Heart right ventricle (tissue), 16 donors: ENCODE data around the gene XPNPEP2. TPM values are rescaled to one million over a fixed set of nuclear protein-coding genes. Genes with fewer than 3 reads are reported as not detected.

Experiments used
- ATAC-seq, 8 donors: fragments of 200-7000 bp; cut with Tn5 transposase; one replicate each; pipeline ENCODE4 v1.9.1; 2020; ENCODE audit warnings: mild to moderate bottlenecking in 8 of 8, moderate library complexity in 8 of 8, moderate number of reproducible peaks in 1 of 8
- DNase-seq, 2 donors: peaks; one replicate each; pipeline ENCODE4 v3.0.0-alpha.2; 2020
- H3K27ac ChIP-seq, 10 donors: fragments of 200-600 bp; sonication (generic) in 2 of 10; one replicate each; pipeline versions ENCODE4 v1.5.0 to v1.8.0; 2020 to 2022; ENCODE audit warnings: mild to moderate bottlenecking in 3 of 10
- H3K27me3 ChIP-seq, 7 donors: fragments of 200-600 bp; one replicate each; pipeline ENCODE4 v1.8.0; 2021 to 2022; ENCODE audit warnings: mild to moderate bottlenecking in 2 of 7
- H3K36me3 ChIP-seq, 9 donors: fragments of 200-600 bp; sonication (generic) in 1 of 9; one replicate each; pipeline versions ENCODE4 v1.5.0 to v1.8.0; 2020 to 2022; ENCODE audit warnings: mild to moderate bottlenecking in 2 of 9
- H3K4me1 ChIP-seq, 9 donors: fragments of 200-600 bp; sonication (generic) in 1 of 9; one replicate each; pipeline versions ENCODE4 v1.5.0 to v1.8.0; 2020 to 2022; ENCODE audit warnings: mild to moderate bottlenecking in 4 of 9
- H3K4me3 ChIP-seq, 10 donors: fragments of 200-600 bp; sonication (generic) in 2 of 10; one replicate each; pipeline versions ENCODE4 v1.5.0 to v1.8.0; 2020 to 2022; ENCODE audit warnings: mild to moderate bottlenecking in 7 of 10, moderate library complexity in 2 of 10
- H3K9me3 ChIP-seq, 11 donors: fragments of 200-600 bp in 10 of 11; sonication (generic) in 2 of 11; one replicate each; pipeline versions ENCODE4 v1.5.0 to v1.8.0; 2013 to 2022; ENCODE audit warnings: mild to moderate bottlenecking in 2 of 11, control low read depth in 1 of 11, moderate library complexity in 1 of 11
- WGBS, 2 donors: extraction: QIAGEN DNeasy Blood & Tissue Kit; methylation state at CpG; one replicate each; pipeline ENCODE4 v1.1.7; 2013; ENCODE audit warnings: inconsistent platforms in 1 of 2; 5-methylcytosine and 5-hydroxymethylcytosine counted together
- intact Hi-C, 10 donors: fragments of 100-400 bp; cut with DNase I; formaldehyde crosslinking; loops; one replicate each; pipeline versions ENCODE4 v1.11.1 to v1.14.2; 2022
- polyA plus RNA-seq, 2 donors: library from polyadenylated mRNA; stranded (reverse); fragments of 200-250 nt; gene quantifications; one replicate each; pipeline ENCODE4 v1.2.3, GENCODE V29; 2013
- total RNA-seq, 10 donors: library from RNA; stranded (reverse); fragmentation: NEBNext Ultra II Directional in 3 of 10; extraction: Animal tissue kit (Norgen Biotek cat#: 25700) in 3 of 10; gene quantifications; one replicate each; pipeline versions ENCODE4 v1.2.1 to v1.2.4, GENCODE V29; 2021 to 2023
- TF ChIP-seq, protein P1 (sequence below), 9 donors: fragments of 200-600 bp; sonication (generic) in 2 of 9; IDR thresholded peaks; one replicate each; pipeline versions ENCODE4 v1.5.0 to v1.8.0; 2021 to 2022; ENCODE audit warnings: antibody characterized with exemption in 9 of 9, mild to moderate bottlenecking in 5 of 9, moderate library complexity in 1 of 9
- donor health status: Arrhythmogenic right ventricular cardiomyopathy.
- donor health status: ischemic (EF 13 %, LVEDD 7.1; RV severe dilation, severe dysfunction).
- donor health status: healthy with polysubstance abuse.
- donor health status: DM: no; HTN: yes; CAD: no.
- donor health status: DM: no; HTN: no; CAD: no.
- donor health status: ischemic (EF 25% LVEDD 6.9; RV normal size, moderate dysfunction).
- donor health status: ischemic (EF 25% LVEDD 5.7; RV mildly dilated, moderate dysfunction).
- donor health status: healthy.
- donor health status: DM: yes; HTN: yes; CAD: no.
- donor health status: Ischemic cardiomyopathy.
- donor health status: ischemic (EF 35%, LVEDD 5.7; RV mildly dilated, moderate dysfunction).
- donor health status: nonischemic (EF 11% LVEDD 7.7; RV severe dilation, severe dysfunction).
- donor health status: DM: yes; HTN: yes; CAD: no.
- donor health status: PGD.
- donor health status: ischemic (EF 29% LVEDD 5.4; RV normal size, mild dysfunction).
- donor health status: nonischemic (EF 23%, LVEDD 6.1; RV moderate dilation, normal function).

Gene XPNPEP2
- total and polyA plus RNA-seq, 12 donors: 0.18 to 2.2 (median 0.52) TPM

- TF ChIP-seq, protein P1, sequence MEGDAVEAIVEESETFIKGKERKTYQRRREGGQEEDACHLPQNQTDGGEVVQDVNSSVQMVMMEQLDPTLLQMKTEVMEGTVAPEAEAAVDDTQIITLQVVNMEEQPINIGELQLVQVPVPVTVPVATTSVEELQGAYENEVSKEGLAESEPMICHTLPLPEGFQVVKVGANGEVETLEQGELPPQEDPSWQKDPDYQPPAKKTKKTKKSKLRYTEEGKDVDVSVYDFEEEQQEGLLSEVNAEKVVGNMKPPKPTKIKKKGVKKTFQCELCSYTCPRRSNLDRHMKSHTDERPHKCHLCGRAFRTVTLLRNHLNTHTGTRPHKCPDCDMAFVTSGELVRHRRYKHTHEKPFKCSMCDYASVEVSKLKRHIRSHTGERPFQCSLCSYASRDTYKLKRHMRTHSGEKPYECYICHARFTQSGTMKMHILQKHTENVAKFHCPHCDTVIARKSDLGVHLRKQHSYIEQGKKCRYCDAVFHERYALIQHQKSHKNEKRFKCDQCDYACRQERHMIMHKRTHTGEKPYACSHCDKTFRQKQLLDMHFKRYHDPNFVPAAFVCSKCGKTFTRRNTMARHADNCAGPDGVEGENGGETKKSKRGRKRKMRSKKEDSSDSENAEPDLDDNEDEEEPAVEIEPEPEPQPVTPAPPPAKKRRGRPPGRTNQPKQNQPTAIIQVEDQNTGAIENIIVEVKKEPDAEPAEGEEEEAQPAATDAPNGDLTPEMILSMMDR (IDR thresholded peaks at IDR 0.05): no peak
- no peaks in the 10 kb centered on the region for H3K9me3 ChIP-seq
- intact Hi-C loops: no loop called here
- H3K27ac ChIP-seq: no peak overlapping the region
- H3K4me1 ChIP-seq: peaks cover 0 to 18% (median 6%) of the 10 kb centered on the region in 9 donors
- 60 to 63% methylated on average over 9 of the region's 9 CpGs for WGBS, 2 donors
- peaks cover 0 to 6% (median 0%) of the 10 kb centered on the region in 7 donors for H3K27me3 ChIP-seq
- ATAC-seq (peak in 6 of 8 donors; percentile 68 to 87 (median 78)), DNase-seq (peak in 1 of 2 donors; percentile 24)
- H3K36me3 ChIP-seq: no peaks in the 10 kb centered on the region
- H3K4me3 ChIP-seq: no peak overlapping the region
These were observed 41.5 kb upstream of the XPNPEP2 start for GRCh38 chrX:129697204-129697829.

DNA sequence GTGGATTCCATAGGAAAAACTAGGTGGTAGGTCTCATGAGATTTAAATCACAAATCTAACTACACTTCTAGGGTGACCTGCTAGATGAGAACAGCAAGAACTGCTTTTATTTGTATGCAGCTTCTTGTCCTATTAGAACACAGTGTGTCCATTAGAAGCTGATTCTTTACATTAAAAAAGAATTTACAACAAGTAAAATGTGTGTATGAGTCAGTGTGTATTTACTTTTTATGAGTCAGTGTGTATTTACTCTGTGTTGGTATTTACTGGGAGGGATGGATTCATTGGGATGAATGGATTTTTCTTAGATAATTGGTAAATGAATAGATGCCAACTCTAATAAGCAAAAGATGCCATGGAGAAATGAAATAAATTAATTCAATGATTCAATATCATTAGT lies 40.6 kb upstream of the XPNPEP2 start:
- Histone ChIP-seq H3K27me3 (peaks cover 0 to 6% (median 0%) of the 10 kb centered on the region in 7 donors), H3K4me1 (peaks cover 0 to 18% (median 6%) of the 10 kb centered on the region in 9 donors), H3K9me3 (no peaks in the 10 kb centered on the region), H3K4me3 (no peak overlapping the region), H3K36me3 (no peaks in the 10 kb centered on the region), H3K27ac (peak overlapping the region in 1 of 10 donors; percentile 7)
- ATAC-seq: no peak
- TF ChIP-seq, protein P1 (IDR thresholded peaks at IDR 0.05): no peak
- intact Hi-C loops: no loop called here
- DNase-seq: no peak

- Histone ChIP-seq H3K27ac (peak overlapping the region in 2 of 10 donors; percentile 58 to 71), H3K4me3 (no peak overlapping the region), H3K4me1 (peaks cover 0 to 18% (median 6%) of the 10 kb centered on the region in 9 donors), H3K27me3 (peaks cover 0 to 6% (median 0%) of the 10 kb centered on the region in 7 donors), H3K36me3 (no peaks in the 10 kb centered on the region), H3K9me3 (no peaks in the 10 kb centered on the region)
- ATAC-seq (no peak), DNase-seq (no peak)
- TF ChIP-seq, protein P1 (IDR thresholded peaks at IDR 0.05): no peak
- intact Hi-C loops: loop anchor here in 1 of 10 donors (5.0 kb wide), 1 partner anchor 38 kb away; no protein-coding TSS in a partner anchor
- 95 to 97% methylated on average over 4 of the region's 4 CpGs for WGBS, 2 donors
These were observed 38.2 kb upstream of the XPNPEP2 start for GRCh38 chrX:129700536-129700935.

GRCh38 chrX:129701624-129702069 lies 37.1 kb upstream of the XPNPEP2 start:
- H3K27me3 ChIP-seq: peaks cover 0 to 4% (median 0%) of the 10 kb centered on the region in 7 donors
- intact Hi-C loops: loop anchor here in 1 of 10 donors (5.0 kb wide), 1 partner anchor 39 kb away; no protein-coding TSS in a partner anchor
- H3K36me3 ChIP-seq: no peaks in the 10 kb centered on the region
- DNase-seq: peak; percentile 66 to 77
- H3K27ac ChIP-seq: peak overlapping the region in 7 of 10 donors; percentile 5 to 71 (median 46)
- H3K4me1 ChIP-seq: peaks cover 0 to 18% (median 6%) of the 10 kb centered on the region in 9 donors
- H3K4me3 ChIP-seq: no peak overlapping the region
- WGBS, 2 donors: 27 to 34% methylated on average over 8 of the region's 8 CpGs
- TF ChIP-seq, protein P1 (IDR thresholded peaks at IDR 0.05): no peak
- no peaks in the 10 kb centered on the region for H3K9me3 ChIP-seq
- ATAC-seq: peak; percentile 49 to 84 (median 70)
